ENCODE measurements around the gene CIT.
"Not testable (repeated sequence)": the region's sequence is repeated elsewhere in the genome, so short reads cannot be mapped to it uniquely, and the experiment has no call there.

Gene CIT

DNA sequence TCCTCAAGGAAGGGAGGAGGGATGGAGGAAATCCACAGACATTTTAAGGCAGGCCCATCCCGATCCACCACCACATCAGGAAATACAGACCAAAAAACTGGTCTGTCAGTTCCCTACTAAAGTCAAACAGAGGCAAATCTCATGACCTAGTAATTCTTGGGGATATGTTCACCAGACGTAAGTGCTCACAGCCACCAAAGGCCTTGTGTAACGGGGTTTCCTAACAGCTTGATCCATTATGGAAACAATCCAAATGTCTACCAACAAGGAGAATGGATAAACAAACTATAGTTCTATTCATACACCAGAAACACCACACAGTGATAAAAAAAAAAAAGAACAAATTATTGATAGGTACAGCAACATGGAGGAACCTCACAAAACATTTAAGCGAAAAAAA lies 136.3 kb downstream of the CIT start:
- DNase-seq (ENCODE audit: low spot score), result no peak

DNA sequence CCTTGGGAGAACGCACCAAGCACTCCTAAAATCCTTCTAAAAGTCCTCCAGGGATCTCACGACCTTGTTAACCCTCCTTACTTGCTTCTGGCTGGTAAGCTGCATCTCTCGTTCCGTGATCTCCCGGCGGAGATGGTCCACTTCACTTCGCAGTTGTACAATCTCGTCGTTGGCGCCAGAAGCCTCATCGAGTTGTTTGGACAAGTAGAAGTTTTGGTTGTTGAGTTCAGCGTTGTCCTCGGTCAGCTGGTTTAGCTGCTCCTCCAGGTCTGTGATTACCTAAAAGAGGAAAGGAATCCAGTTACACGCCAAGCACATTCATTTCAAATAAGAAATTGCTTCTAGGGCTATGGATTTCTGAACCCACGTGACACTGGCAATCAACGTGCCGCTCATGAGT lies 142.0 kb downstream of the CIT start:
- DNase-seq (ENCODE audit: low spot score), result no peak

DNA sequence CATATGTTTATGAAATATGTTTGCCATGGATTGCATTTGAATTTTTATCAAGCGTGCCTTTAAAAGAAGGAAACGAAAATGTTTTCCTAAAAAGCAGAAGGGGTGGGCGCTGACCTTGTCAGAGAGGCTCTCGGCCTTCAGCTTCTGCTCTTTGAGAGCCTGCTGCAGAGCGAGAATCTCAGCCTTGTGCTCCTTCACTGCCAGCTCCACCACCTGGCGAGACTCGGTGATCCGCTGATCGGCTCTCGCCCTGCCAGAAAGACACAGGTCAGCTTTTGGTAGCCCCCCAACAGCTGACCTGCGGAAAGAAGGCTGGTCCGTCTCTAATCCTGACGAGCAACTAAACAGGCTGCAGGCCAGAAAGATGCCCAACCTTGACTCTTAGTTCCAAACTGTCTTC lies 146.7 kb downstream of the CIT start:
- DNase-seq (ENCODE audit: low spot score), result no peak

DNA sequence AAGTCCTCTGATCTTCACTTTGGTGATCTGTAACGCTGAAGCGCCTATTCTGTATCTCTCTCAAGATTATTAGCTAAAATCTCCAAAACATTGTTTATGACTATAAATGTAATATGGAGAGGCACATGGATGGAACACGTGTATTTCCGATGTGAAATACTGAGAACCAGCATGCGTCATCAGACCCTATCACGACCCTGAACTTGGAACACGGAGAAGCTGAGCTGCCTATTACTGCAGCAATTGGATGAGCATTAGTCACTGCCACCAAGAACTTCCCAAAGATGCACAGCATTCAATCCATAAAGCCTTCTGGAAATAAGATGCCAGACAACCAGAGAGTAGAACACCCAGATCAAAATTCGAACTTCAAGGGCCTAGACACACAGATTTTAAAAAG lies 147.2 kb downstream of the CIT start:
- no peak for DNase-seq (ENCODE audit: low spot score)

DNA sequence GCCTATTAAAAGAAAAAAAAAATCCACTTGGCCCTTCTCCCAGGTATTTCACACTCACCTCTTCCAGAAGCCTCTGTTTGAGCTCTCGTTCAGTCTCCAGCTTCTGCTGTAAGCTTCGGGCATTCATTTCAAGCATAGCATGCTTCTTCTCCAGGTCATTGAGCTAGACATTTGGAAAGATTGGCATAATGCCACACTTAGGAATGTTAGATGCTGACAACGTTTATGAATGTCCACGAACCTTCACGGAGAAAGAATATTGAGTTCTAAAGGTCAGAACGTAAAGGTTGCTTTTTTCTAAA lies 148.7 kb downstream of the CIT start:
- DNase-seq (ENCODE audit: low spot score), result no peak

DNA sequence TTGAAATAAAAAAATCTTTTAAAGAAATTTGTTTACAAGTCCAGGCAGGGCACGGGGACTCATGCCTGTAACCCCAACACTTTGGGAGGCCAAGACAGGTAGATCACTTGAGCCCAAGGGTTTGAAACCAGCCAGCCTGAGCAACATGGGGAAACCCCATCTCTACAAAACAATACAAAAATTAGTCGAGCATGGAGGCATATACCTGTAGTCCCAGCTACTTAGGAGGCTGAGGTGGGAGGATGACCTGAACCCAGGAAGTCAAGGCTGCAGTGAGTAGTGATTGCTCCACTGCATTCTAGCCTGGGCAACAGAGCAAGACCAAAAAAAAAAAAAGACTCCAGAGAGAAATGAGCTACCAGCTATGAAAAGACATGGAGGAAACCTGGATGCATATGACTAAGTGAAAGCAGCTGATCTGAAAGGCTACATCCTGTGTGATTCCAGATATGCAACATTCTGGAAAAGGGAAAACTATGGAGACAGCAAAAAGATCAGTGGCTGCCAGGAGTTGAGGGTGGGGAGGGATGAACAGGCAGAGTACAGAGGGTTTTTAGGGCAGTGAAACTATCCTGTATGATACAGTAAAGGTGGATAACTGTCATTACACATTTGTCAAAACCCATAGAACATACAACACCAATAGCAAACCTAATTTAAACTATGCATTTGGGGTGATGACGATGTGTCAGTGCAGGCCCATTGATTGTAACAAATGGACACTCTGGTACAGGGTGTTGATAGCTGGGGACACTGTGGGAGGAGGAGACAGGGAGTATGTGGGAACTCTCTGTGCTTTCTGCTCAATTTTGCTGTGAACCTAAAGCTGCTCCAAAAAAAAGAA lies 149.3 kb downstream of the CIT start:
- no peak for DNase-seq (ENCODE audit: low spot score)

DNA sequence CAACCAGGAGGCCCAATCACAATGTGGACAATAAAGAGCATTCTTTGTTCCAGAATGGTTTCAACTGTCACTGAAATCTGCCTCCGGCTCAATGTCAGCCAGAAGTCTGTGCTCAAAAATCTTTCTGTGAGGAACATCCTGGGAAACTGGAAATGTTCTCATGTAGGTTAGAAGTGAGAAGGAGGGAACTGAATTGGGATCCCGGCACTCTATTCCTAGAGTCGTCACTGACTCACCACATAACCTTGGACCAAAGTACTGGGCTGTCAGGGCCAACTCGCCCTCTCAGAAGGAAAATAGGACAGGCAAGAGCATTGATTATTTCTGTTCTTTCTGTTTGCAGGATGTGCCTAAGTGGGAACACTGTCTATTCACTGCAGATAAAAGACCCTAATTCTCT lies 151.6 kb downstream of the CIT start:
- DNase-seq (ENCODE audit: low spot score), result no peak

DNA sequence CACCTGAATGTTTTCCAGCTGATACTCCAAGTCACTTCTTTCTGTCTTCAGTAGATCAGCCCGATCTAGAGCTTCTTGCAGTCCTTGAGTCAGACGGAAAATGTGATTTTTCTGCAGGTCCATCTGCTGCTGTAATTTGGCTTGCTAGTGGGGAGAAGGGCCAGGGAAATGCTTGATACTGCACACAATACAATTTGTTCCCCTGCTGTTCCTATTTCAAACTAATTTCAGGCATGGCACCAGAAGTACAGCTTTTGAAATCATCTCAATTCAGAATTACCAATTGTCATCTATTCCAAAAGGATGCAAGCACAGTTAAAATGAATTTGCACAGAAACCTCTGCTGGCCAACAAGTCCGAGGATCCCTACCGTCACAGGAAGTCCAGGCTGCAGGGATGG lies 155.8 kb downstream of the CIT start:
- no peak for DNase-seq (ENCODE audit: low spot score)

DNA sequence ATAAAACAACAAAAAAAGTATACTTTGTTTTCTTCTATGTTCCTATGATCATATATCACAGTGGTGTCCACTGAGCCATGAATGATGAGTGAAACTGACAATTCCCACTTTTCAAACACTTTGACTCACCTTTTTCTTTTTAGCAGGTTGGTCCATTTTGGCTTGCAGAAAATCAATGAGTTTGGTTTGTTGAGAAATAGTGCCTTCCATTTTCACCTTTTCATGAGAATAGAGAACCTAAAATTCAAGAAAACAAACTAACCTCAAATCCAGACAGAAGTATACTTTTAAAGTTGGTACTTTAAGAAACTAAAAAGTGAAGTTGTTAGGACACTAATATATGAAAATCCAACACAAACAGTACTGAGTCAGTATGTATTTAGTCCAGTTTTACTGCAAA lies 156.8 kb downstream of the CIT start:
- no peak for DNase-seq (ENCODE audit: low spot score)

DNA sequence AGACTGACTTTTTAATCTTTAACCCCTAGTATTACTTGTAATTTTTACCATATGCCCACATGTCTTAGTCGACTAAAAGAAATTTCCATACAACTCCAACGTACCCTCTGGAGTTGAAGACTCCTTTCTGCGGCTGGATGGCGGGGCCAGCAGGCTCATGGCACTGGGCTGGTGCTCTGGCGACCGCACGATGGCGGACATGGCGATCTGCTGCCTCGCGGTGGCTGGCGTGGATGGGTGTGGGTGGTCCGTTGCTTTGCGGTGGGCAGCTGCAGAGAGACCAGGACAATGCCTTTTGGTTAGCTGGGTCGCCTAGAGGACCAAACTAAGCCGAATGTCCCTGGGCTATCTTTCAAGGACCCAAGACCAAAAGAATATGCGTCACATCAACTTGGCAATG lies 159.0 kb downstream of the CIT start:
- no peak for DNase-seq (ENCODE audit: low spot score)

DNA sequence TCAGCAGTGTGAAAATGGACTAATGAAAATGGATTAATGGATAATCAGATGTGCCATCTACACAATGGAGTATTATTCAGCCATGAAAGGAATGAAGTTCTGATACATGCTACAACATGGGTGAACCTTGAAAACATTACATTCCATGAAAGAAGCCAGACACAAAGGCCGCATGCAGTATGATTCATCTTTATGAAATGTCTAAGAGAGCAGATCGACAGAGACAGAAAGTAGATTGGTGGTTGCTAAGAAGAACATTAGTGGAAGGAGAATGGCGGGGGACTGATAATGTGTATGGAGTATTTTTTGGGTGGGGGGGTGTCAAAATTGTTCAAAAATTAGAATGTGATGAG lies 161.9 kb downstream of the CIT start:
- DNase-seq (ENCODE audit: low spot score), result no peak

DNA sequence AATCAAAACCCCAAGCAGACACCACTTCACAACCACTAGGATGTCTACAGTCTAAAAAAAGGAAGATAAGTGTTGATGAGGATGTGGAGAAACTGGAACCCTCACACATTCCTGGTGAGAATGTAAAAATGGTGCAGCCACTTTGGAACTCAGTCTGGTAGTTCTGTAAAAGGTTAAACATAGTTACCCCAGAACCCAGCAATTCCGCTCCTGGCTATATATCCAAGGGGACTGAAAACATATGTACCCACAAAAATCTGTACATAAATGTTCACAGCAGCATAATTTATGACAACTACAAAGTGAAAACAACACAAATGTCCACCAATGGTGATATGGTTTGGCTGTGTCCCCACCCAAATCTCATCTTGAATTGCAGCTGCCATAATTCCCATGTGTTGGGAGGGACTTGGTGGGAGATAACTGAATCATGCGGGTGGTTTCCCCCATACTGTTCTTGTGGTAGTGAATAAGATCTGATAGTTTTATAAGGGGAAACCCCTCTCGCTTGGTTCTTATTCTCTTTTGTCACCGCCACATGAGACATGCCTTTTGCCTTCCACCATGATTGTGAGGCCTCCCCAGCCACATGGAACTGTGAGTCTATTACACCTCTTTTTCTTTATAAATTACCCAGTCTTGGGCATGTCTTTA lies 162.4 kb downstream of the CIT start:
- no peak for DNase-seq (ENCODE audit: low spot score)

DNA sequence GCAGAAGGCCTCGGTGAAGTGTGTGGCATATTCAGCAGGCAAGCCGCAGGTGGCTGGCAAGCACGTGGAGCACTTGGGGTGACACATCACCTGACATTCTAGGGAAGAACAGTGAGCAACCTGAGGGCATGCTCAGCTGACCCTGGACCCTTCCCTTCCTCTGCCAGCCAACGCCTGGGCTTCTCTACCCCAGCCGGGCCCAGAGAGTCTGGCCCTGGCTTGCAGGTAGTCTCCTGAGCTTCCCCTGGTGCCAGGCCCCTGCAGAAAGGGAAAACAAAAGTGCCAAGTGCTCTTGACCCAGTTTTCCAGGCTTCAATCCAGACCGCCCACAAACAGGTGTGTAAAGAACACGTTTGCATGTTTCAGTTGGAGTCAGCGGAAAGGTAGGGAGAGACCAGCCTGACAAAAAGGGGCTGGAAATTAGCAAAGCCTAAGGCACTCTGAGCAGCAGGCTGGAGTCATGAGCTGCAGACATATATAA lies 163.5 kb downstream of the CIT start:
- DNase-seq (ENCODE audit: low spot score), result no peak

DNA sequence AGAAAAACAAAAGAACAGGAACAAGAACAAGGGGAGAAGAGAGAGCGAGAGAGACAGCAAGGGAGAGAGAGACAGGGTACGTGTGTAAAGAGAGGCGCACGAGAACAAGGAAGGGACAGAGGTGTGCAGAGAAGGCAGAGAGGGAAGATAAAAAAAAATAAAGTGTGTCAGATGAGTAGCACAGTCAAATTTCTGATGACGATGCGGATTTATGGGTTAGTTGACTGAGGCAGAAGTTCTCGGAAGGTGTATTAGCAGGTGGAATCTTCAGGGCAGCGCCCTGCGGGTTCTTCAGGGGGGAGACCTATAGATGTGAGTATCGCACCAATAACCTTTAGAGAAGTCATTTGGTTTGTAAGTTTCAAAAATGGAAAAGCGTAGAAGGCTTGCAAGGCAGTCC lies 164.4 kb downstream of the CIT start:
- no peak for DNase-seq (ENCODE audit: low spot score)

DNA sequence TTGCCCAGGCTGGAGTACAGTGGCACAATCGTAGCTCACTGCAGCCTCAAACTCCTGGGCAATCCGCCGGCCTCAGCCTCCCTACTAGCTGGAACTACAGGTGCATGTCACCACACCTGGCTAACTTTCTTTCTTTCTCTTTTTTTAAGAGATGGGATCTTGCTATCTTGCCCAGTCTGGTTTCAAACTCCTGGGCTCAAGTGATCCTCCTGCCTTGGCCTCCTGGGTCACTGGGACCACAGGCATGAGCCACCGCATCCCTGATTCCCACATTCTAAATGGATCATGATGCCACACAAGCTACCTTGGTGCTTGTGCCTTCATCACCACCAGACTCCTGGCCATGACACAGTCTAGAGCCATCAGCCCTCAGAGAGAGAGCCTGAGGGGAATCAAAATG lies 165.4 kb downstream of the CIT start:
- DNase-seq (ENCODE audit: low spot score), result no peak

DNA sequence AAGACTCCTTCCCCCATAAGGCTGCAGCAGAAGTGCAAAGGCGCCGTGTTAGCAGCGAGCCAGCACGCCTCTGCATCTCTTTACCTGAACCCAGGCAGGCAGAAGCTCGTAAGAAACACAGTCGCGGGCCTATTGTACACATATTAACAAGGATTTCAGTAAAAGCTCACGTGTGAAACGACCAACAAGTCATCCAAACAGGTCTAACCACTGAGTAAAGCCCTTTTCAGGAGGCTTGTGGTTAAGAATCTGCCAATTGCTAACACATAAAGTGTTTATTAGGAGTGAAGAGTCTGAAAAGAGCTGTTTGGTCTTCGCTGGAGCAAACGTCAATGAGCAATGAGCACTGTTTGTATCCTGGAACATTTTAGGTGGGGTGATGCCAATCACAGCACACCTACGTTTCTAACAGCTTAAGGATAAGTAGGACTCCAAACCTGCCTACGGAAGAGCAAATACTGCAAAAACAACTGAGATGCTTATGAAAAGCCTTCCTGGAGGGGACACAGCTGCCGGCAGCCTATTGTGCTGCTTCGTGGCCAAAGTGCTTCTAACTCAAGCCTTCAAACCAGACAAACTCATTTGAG lies 166.1 kb downstream of the CIT start:
- no peak for DNase-seq (ENCODE audit: low spot score)

DNA sequence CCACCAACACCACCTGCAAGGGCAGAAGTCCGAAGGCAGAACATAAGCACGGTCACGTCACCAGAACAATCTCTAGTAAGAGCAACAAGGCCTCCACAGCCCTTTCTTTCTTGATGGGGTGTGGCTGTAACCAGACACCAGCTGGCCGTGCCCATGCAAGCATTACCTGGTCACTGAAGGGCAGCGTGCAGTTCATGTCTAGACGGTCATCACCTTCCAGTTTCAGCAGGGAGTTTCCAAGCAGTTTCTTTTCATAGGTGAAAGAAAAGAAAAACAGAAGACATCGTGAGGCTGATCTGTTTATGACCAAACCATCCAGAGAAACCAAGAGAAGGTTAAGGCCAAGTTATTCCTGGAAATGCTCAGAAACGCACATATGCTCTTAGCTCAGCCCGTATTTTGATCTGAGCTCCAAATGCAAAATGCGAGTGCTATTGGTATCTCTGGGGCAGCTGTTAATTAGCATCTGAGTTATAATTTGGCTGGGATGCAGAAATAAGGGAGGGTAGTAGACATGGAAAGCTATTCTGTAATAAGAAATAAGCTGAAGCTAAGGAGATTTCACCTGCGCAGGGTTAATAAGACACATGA lies 166.7 kb downstream of the CIT start:
- DNase-seq (ENCODE audit: low spot score), result no peak

DNA sequence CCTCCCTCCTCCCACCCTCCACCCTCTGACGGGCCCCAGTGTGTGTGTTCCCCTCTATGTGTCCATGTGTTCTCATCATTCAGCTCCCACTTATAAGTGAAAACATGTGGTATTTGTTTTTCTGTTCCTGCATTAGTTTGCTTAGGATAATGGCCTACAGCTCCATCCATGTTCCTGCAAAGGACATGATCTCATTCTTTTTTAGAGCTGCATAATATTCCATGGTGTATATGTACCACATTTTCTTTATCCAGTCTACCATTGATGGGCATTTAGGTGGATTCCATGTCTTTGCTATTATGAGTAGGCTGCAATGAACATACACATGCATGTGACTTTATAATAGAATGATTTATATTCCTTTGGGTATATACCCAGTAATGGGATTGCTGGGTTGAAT lies 170.7 kb downstream of the CIT start:
- DNase-seq (ENCODE audit: low spot score), result not testable (repeated sequence)

DNA sequence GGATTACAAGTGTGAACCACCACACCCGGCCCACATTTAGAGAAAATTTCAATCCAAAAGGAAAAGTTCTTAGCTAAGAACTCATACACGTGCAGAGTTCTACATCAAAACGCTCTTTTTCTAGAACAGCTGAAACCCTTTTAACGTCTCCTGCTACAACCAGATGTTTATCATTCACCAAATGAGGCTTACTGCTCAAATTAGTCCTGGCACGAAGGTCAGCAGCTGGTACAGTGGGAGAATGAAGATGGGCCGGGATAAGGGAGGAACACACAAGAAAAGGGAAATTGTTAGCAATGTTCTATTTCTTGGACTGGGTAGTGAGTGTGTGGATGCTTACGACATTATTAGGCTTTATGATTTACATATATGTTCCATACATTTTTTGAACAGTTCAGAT lies 171.9 kb downstream of the CIT start:
- DNase-seq (ENCODE audit: low spot score), result no peak

DNA sequence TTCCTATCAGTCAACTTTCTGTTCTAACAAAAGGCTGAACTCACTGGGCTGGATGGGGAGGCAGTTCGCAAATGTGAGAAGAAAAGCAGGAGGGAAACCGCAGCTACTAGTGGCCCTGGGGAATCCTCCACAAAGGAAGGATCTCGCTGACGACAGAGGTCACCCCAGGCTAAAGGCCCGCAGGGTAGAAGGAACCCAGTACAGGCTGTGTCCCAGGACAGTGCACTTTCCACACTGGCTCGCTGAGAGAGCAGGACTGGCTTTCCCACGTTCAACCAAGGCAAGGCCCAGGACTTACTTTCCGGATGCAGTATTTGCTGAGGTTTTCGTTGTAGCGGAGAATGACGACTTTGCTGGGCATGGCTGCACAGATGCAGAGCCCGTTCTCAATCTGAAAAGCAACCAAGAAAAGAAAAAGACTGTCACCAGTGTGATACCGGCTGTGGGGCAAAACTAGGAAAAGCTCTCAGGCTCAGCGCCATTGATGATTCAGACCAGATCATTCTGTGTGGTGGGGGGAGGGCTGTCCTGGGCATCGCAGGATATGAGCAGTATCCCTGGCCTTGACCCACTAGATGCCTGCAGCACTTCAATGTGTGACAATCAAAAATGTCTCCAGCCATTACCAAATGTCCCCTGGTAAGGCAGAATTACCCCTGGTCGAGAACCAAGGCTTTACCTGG lies 172.9 kb downstream of the CIT start:
- peak; percentile 15 for DNase-seq (ENCODE audit: low spot score)

DNA sequence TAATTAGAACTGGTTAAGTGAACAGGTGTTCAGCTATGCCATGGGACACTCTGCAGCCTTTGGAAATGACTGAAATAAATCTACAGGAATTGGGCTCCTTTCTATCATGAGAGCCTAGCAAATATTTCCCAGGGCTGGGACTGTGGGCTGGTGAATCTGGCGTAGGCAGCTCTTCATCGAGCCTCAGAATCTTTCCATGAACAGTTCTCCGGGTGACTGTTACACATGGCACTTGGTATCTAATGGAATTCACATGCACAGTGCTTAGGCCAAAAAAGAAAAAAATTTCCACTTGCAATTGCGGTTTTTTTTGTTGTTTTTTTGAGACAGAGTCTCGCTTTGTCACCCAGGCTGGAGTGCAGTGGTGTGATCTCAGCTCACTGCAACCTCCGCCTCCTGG lies 177.0 kb downstream of the CIT start:
- no peak for DNase-seq (ENCODE audit: low spot score)

DNA sequence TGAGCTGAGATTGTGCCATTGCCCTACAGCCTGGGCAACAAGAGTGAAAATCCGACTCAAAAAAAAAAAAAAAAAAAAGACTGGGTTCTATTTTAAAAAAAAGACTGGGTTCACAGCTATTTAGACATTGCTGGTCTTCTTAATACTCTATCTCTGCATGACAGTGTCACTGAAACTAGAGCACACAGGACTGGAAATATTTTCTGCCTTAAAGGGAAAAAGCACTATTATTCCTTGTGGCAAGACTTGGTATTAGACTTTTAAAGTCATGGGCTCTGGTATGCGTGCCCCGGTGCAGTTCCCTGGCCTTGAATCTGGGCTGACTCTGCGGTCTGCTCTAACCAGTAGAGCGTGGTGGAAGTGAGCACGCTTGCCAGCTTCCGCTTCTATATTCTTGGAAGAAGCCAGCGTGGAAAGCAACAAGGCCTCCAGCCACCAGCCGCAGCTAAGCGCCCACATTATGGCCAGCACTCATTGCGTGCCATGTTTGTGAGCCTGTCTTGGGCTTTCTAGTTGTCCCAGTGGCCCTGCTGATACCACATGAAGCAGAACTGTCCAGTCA lies 177.8 kb downstream of the CIT start:
- DNase-seq (ENCODE audit: low spot score), result no peak

Measured in globus pallidus (tissue), 1 donor.